ENCODE results near the gene GCC2.
"Not testable (repeated sequence)": the region's sequence is repeated elsewhere in the genome, so short reads cannot be mapped to it uniquely, and the experiment has no call there.

The GCC2 gene

DNA sequence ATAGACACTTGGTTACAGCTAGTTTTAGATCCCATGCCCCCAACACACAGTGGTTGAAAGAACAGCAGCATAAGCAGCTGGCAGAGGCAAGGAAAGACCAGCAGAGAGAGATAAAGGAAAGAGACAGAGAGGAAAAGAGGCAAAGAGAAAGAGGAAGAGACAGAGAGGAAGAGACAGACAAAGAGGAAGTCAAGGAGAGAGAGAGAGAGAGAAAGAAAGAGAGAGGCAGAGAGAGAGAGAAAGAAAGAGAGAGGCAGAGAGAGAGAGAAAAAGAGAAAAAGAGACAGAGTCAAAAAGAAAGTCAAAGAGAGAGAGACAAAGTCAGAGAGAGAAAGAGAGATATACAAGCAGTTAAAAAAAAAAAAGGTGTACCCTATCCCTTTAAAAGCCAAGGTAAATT, 76.3 kb downstream of the GCC2 start:
- DNase-seq, result not testable (repeated sequence)

DNA sequence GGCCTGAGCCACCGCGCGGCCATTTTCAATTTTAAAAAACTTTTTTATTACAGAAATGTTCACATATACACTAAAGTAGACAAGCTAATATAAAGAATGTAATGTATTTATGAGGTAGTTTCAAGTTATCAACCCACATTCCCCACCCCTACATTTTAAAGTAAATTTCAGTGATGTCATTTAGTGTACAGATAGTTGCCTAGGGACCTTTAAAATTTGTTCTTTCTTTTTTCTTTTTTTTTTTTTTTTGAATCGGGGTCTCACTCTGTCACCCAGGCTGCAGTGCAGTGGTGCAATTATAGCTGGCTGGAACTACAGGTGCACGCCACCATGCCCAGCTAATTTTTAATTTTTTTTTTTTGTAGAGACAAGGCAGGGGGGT, 82.7 kb downstream of the GCC2 start:
- DNase-seq, result no peak

DNA sequence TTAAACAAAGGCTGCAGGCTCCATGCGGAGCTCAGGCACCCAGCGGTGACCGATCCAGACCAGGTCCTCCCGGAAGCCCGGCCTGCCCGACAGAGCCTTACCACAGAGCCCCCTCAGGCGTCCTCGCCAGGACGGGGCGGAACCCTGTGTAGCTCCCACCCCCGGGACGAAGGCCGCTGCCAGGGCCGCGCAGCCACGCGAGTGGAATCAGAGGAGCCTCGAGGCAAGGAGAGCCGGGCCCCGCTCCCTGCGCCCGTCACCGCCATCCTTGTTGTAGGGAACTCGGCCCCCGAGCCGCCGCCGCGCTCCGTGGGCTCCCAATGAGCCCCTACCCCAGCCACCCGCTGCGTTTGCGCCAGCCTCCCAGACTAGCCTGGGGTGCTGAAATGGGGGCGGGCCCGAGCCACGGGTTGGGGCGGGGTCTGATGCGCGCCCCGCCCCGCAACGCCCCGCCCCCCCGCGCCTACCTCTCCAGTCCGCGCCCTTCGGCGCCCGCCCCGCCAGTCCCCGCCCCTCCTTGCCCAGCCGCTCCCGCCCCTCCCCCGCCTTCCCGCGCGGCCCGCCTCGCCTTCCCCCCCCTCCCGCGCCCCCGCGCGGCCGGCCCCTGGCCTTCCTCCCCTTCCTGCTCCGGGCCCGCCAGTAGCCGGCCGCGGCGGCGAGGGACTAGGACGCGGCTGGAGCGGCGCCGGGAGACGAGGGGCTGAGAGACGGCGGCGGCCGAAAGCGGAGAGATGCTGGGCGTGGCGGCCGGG, 85.0 kb downstream of the GCC2 start, which contains the start of gene LIMS1:
LIMS1 (plus strand) TSS at position 639 of the 752 bp plus-strand sequence; CDS start at position 732, 93 bp downstream.
- no peak for DNase-seq

DNA sequence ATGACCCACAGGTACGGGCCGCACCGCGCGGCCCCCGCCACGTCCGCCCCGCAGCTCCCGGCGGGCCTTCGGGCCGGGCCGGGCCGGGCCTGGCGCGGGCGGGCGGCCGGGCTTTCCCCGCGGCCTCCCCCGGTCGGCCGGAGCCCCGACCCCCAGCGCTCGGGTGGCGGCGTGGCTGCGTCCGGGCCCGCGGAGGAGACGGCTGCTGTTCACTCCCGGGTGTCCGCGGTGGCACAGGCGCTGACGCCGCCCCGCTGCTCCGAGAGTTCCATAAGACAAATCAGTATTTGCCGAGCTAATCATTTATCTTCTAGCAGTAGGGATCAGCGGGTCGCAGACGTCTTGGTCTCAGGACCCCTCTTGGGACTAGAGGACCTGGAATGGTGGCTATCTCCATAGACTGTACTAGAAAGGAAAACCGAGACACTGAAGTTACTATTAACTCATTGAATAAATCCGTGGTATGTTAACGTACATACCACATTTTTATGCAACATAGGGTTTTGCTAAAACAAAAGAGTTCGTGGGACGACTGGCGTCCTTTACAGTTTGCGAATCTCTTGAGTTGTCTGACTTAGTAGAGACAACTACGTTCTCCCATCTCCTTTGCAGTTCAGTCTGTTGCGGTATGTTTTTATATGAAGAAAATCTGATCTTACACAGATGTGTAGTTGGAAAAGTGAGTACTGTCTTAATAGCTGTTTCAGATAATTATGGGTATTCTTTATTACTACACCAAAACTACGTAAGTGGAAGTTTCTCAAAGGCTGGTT, 85.8 kb downstream of the GCC2 start:
- no peak for DNase-seq

DNA sequence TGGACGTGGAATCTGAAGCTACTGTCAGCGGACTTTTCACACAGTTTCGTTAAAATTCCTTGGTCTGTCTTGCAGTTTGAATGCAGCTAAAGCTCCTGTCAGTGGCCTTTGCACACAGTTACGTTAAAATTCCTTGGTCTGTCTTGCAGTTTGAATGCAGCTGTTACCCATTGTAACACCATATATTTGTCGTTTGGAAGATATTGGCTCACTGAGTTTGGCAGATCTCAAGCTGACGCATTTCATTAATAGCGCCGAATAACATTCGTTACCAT, 86.3 kb downstream of the GCC2 start:
- no peak for DNase-seq

DNA sequence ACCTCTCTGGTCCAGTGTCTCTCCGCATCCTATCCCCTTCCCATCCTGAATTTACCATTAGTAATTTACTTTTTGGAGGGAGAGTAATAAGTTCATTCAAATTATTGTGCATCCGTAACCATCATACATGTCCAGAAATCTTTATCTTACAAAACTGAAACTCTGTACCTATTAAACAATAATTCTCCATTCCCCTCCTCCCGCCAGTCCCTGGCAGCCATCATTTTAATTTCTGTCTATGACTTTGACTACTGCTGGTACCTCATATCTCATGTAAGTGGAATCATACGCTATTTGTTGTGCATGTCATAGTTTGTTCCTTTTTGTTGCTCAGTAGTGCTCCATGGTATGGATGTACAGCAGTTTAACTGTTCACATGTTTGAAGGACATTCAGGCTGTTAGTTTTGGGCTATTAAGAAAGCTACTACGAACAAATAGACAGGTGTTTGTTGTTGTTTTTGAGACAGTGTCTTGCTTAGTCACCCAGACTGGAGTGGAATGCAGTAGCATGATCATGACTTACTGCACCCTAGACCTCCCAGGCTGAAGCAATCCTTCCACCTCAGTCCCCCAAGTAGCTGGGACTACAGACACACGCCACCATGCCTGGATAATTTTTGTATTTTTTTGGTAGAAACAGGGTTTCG, 87.3 kb downstream of the GCC2 start:
- no peak for DNase-seq

DNA sequence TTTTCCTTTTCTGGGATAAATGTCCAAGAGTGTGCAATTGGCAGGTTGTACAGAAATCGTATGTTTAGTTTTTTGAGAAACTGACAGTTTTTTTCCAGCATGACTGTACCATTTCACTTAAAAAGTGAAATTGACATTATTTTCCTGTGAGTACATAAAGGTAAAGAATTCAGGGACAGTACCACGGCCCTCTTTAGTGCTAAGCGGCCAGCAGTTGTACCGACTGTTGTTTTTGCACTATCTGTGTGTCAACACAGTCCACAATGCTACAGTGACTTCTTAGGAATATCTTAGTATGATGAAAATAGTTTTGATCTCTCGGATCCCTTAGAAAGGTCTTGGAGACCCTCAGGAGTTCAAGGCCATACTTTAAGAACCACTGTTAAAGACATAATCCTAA, 87.9 kb downstream of the GCC2 start:
- DNase-seq, result no peak

DNA sequence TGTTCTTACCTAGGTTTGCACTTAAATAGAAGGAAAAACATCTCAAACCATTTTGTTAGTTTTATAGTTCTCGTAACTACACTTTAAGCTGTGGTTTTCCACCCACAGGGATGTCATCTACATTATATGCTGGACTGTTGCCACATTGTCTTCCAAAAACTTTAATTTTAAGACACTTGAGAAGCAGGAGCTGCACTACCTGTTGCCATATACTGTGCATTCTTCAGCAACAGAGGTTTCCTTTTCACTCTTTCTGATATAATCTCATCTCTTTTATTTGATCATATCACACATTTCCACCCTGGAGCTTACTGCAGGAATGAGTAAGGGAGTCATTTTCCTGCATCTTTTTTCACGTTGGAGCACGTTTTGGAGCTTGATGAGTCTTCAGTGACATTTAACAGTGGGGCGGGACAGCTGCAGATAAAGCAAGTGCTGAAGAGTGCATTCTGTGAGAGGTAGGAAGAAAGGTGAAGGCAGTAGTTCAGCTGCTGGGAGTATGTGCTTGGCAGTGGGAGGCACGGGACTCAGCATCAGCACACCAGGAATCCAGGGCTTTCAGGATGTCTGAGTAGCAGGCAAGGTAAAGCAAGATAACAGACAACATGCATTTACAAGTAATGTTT, 89.1 kb downstream of the GCC2 start:
- no peak for DNase-seq

DNA sequence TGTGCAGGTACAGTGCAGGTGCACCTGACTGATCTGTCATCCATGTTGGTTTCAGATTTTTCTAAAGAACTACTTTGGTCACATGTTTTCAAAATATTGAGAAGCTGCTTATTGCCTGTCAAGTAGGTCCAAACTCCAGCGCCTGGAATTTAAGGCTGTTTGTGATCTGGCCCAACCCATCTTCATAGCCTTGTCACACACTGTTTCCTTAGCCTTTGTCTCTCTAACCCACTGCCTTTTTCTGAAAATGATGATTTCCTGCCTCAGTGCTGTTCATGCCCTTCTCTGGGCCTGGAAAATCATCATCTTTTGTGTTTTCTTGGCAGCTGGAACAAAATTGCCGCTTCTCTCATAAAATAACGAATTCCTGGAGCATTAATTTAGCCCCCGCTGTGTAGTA, 92.4 kb downstream of the GCC2 start:
- no peak for DNase-seq

DNA sequence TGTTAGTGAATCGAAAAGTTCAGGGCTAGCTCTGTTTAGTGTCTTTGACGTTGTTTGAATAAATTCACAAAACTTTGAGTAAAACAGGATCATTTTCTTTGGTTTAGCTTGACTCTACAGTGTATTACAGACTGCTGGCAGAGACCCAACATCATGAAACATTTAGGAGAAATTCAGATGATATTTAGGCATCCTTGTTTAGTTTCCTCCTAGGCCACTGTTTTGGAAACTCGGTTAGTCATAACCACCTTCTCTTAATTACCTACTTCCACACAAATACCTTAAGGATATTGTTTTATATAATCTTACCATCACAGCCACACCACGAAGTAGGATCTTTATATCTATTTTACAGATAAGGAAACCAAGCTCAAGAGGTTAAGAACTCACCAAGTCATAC, 93.1 kb downstream of the GCC2 start:
- no peak for DNase-seq

DNA sequence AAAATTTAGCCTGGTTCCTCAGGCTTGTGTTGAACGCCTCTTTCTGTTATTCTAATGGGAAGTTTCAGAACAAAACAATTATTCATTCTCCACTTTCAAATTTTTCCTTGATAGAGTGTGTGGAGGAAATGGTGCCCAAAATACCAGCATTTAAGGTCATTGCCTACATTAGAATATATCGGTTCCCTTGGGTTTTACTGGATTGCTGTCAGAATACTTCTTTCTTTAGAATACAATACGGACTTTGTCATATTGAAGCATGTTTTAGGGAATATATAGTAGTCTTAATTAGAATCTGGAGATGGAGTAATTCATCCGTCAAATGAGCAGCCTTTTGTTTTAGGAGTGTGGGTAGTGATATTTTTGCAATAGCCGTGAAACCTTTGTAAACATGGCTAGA, 98.6 kb downstream of the GCC2 start:
- no peak for DNase-seq

DNA sequence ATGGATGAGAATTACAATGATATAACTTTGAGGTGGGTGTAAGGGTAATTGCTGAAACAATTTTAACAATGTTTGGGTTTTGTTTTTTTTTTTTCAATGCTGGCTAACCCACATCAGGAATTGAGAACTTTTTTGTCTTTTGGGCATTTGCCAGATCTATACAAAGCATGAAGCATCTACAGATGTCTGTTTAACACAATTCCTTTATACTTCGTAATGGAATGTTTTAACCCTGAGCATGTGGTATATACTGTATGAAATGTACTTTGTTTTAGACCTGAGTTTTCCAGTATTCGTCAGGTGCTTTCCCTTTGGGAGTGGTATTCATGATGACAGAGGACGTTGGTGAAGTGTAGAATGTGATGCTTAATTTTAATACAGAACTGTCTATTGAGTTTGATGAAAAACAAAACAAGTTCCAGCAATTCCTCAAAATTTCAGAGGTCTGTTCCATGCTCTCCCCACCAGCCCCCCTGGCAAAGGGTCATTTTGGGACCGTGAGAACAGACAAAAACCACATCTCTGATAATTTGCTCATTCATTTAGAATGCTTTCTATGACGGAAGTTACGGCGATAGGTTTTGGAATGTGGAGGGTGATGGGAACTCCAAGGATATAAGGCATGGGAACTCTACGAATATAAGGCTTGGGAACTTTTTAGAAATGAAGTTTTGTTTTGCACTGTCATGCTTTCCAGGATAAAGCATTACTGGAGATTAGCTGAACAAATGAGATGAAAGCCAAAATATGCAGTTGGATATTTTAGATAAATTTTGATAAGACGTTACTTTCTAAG, 99.4 kb downstream of the GCC2 start:
- DNase-seq, result no peak

DNA sequence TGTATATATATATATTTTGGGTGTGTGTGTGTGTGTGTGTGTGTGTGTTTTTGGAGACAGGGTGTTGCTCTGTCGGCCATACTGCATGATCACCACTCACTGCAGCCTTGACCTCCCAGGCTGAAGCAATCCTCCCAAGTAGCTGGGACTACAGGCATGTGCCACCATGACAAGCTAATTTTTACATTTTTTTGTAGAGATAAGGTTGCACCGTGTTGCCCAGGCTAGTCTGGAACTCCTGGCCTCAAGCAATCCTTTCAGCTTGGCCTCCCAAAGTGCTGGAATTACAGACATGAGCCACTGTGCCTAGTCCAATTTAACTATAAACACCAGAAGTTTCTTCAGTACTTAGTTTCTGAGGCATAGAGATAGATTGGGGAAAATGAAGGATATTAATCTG, 103.6 kb downstream of the GCC2 start:
- no peak for DNase-seq

DNA sequence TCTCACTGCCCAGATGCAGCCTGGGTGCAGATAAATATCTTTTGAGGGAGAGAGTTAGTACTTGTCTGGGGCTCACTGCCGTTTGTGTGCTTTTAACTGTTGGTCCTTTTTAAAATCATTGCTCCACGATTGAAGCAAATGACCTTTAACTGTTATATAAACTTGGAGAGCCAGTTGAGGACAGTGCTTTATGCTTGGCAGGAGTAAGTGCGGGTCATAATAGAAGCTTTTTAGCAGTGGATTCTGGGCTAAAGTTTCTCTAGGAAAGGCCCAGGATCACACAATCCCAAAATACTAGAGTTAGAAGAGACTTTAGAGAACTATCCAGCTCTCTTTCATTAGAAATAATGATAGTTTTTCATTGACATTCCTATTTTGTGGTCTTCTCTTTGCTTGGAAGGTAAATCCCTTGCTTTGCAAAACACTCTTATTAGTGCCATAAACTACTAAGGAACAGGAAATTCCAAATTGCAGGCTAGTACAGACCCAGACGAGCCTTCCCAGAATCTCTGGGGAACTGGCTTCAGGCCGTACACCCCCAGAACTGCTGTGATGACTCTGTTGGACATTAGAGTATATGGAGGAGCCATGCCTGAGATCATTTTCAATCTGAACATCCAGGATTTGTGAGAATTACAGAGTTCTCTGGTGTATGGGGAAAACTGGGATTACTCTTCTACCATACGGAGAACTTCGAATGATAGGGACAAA, 104.4 kb downstream of the GCC2 start:
- no peak for DNase-seq

DNA sequence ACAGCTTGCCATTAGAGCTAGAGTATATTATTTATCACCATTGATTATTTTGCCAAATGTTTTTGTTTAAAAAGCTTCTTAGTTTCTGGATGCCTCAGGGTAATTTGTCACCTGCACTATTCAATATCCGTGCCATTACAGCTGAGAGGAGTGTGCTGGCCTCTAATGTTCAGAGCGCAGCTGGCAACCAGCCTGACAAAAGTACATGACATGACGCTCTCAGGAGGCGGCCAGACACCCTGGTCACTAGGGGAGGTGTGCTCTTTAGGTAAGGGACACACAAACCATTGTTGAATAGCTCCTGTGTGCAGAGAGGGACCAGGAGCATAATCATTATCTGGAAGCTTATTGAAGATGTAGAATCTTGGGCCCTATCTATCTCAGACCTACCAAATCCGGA, 105.5 kb downstream of the GCC2 start:
- no peak for DNase-seq

DNA sequence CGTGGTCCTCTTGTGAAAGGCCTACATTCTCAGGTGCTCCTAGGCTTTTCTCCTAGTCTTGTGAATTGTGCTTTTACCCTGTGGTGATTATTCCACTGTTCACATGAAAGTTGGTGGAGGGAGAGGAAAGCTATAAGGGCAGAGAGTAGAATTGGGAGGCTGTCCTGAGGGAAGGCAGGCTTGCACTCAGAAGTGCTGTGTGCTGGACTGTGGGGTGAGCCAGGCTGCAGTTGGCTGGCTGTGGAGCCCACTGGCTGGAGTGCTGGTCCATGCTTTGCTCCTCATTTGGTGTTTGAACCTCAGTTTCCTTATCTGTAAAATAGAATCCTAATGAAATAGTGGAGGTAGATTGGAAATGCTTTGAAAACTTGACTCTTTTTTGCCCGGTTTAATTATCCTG, 106.6 kb downstream of the GCC2 start:
- DNase-seq, result no peak

DNA sequence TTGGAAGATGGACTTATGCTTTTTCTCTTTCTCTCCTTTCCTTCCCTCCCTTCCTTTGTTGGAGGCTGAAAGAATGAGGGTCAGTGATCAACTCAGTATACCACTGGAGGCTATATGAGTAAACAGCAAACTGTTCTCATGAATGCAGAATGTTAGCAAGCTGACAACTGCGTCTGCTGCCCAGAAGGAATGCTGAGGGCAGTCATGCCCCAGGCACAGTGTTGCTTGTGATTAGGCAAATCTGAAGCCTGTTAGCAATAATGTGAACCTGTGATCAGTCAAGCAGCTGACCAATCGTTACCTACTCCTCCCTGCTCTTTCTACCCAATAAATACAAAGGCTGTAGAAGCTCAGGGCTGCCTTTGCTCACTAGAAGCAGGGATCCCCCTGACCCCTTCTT, 107.6 kb downstream of the GCC2 start:
- not testable (repeated sequence) for DNase-seq
